GM19035 (cell line): ENCODE data around the gene PINLYP.
"Not testable (repeated sequence)": the region's sequence is repeated elsewhere in the genome, so short reads cannot be mapped to it uniquely, and the experiment has no call there.

ENCODE experiments used
- ATAC-seq: cut with Tn5 transposase; IDR thresholded peaks from one replicate; pipeline ENCODE4 v1.9.1; 2021; ENCODE audit not compliant: unreplicated experiment

Gene PINLYP

GRCh38 chr19:43547926-43548325 lies 27.7 kb upstream of the PINLYP start:
- not testable (repeated sequence) for ATAC-seq

- no peak for ATAC-seq
These were observed 26.9 kb upstream of the PINLYP start for GRCh38 chr19:43548706-43549105.

- ATAC-seq, result no peak
These were observed 24.0 kb upstream of the PINLYP start for GRCh38 chr19:43551399-43552197.

GRCh38 chr19:43552198-43552450 lies 23.5 kb upstream of the PINLYP start:
- ATAC-seq, result no peak

- no peak for ATAC-seq
These were observed 23.0 kb upstream of the PINLYP start for GRCh38 chr19:43552616-43553015.

- ATAC-seq, result no peak
These were observed 21.9 kb upstream of the PINLYP start for GRCh38 chr19:43553656-43554055.

- ATAC-seq, result no peak
These were observed 21.2 kb upstream of the PINLYP start for GRCh38 chr19:43554317-43554895.

GRCh38 chr19:43555185-43555770 lies 20.3 kb upstream of the PINLYP start:
- ATAC-seq, result no peak

GRCh38 chr19:43560687-43561086 lies 14.9 kb upstream of the PINLYP start:
- ATAC-seq, result no peak

- no peak for ATAC-seq
These were observed 14.2 kb upstream of the PINLYP start for GRCh38 chr19:43561139-43561970.

- no peak for ATAC-seq
These were observed 13.3 kb upstream of the PINLYP start for GRCh38 chr19:43562226-43562697.

- peak; percentile 71 for ATAC-seq
These were observed 12.8 kb upstream of the PINLYP start for GRCh38 chr19:43562698-43563241.

GRCh38 chr19:43563816-43564457 lies 11.7 kb upstream of the PINLYP start:
- ATAC-seq, result no peak

- ATAC-seq, result no peak
These were observed 10.8 kb upstream of the PINLYP start for GRCh38 chr19:43564800-43565199.

- no peak for ATAC-seq
These were observed 5.9 kb upstream of the PINLYP start for GRCh38 chr19:43569657-43570056.

- ATAC-seq, result no peak
These were observed 5.3 kb upstream of the PINLYP start for GRCh38 chr19:43570174-43570791.

- no peak for ATAC-seq
These were observed 3.4 kb upstream of the PINLYP start for GRCh38 chr19:43572171-43572588.

- ATAC-seq, result no peak
These were observed 1.0 kb upstream of the PINLYP start for GRCh38 chr19:43574424-43575155.
